Measurements from ENCODE around the gene RXFP1.

The RXFP1 gene

DNA sequence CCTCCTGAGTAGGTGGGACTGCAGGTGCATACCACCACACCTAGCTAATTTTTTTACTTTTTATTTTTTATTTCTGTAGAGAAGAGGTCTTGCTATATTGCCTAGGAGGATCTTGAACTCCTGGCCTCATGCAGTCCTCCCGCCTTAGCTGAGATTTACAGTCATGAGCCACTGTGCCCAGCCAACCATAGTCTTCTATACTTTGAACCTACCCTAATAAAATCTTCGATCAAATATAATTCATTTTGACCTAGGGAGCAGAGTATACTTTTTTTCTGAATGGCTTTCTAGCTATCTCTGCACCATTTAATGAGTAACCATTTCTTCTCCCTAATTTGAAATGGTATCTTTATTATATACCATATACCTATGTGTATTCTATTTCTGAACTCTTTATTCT lies 157.1 kb downstream of the RXFP1 start:
- no peak for DNase-seq

DNA sequence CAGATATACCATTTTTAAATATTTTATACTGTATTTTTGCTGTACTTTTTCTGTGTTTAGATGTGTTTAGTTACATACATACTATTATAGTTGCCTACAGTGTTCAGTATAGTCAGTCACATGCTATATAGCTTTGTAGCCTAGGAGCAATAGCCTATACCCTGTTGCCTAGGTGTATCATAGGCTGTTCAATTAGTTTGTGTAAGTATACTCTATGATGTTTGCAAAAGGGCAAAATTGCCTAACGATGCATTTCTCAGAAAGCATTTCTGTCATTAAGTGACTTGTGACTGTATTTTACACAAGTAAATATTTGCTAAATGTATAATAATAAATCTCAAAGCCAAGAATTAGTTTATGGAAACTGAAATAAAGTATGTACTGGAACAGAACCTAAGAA lies 159.9 kb downstream of the RXFP1 start:
- no peak for DNase-seq

DNA sequence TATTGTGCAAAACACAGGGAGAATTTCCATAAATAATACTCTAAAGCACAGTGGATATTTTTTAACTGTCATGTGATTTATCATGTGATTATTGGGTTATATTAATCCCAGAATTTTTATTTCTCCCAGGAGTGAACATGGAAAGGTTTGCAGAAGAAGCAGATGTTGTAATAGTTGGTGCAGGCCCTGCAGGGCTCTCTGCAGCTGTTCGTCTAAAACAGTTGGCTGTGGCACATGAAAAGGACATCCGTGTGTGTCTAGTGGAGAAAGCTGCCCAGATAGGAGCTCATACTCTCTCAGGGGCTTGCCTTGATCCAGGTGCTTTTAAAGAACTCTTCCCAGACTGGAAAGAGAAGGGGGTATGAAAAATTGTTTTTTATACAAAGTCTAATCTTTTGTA lies 160.4 kb downstream of the RXFP1 start:
- DNase-seq, result no peak

DNA sequence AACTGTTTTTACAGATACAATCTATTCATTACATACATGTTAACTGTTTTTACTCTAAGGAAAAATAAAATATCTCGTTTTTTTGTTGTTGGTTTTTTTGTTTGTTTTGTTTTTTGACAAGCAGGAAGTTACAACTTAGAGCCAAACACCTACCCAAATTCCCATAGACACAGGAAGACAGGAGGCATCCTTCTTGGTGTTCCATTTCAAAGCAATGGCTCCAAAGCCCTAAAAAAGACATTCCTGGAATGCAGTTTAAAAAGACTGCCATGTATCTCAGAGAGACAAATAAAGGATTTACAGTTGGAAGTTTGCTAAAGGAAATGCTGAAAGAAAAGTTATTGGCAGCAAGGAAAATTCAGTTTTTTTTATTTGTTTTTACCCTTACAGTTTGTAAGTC lies 167.1 kb downstream of the RXFP1 start:
- no peak for DNase-seq
